ENCODE measurements around the gene STIM1. TPM values are rescaled to one million over a fixed set of nuclear protein-coding genes. Genes with fewer than 3 reads are reported as not detected.

The STIM1 gene
- total RNA-seq, 2 experiments from 2014 or later: 98.8 to 101 TPM

DNA sequence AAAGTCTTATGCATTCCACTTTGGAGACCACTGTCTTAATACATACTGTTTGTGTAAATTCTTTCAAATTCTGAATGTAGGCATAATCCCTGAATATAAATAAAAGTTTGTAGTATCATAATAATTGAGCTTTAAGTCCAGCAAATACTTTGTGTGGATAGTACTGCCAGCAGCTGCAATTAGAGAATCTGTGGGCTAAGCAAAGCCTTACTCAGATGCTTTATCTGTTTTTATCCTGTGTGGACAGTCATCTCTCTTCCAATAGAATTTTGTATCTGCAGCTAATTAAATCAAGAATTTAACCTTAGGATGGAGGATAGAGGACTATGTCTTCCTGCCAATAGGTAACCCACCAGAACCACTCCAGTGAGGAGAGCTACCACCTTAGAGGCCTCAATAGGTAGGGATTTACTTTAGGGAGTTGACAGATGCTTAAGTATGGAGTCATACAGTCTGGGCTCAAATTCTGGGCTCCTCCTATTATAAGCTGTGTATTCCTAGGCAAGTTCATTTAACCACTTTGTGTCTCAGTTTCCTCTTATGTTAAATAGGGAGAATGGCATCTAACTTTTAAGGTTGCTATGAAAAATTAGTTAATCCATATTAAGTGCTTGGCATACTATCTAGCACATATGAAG is 71.1 kb downstream of the STIM1 start:
- Mint-ChIP-seq H3K9me3 (no peaks in the 10 kb centered on the region), H3K27ac (no peak overlapping the region), H3K4me1 (peaks cover 21% of the 10 kb centered on the region), H3K4me3 (no peak overlapping the region), H3K27me3 (no peaks in the 10 kb centered on the region), H3K36me3 (peaks cover 25% of the 10 kb centered on the region)
- DNase-seq: no peak
- no peak for ATAC-seq (ENCODE audit: low read depth)
- POLR2A ChIA-PET: no interaction called here

DNA sequence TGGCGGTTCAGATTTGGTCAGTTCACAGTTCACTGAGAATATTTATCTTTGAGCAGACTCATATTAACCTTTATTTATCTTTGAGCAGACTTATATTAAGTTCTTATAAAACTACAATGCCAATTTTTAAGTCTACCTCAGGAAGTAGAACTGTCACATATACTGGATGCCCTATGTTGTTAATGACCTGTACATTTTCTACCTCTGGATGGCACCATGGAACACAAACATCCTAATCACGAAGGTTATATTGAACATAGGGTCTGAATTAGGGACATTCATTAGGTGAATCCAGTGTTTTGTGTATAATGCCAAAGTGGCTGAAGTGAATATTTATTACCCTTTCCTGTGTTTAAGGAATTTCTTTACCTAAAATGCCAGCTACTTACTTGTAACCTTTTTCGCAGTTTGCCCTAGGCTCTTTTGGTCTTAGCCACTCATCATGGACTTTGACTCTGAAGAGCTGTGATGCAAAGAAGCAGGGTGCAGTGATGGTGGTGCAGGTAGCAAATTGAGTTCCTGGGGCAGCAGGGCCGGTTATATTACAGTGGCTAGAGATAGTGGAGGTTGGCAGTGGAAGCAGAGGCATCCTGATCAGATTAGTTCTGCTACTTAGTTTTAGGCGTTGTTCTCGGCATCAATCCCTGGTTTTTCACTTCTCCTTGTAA is 71.8 kb downstream of the STIM1 start:
- Mint-ChIP-seq H3K4me1 (peaks cover 19% of the 10 kb centered on the region), H3K36me3 (peaks cover 23% of the 10 kb centered on the region)
- POLR2A ChIA-PET: interaction anchor here (0.8 kb wide), 1 partner anchor 145 kb away, joined by 3 read pairs; no protein-coding TSS in a partner anchor

GRCh38 chr11:3929232-3929631 is 73.8 kb downstream of the STIM1 start:
- H3K4me1 Mint-ChIP-seq: peaks cover 22% of the 10 kb centered on the region
- POLR2A ChIA-PET: interaction anchor here (1.3 kb wide), 1 partner anchor 18 kb away, joined by 4 read pairs; no protein-coding TSS in a partner anchor
- no peak for ATAC-seq (ENCODE audit: low read depth)

More for the DNA sequence above, 71.8 kb downstream of the STIM1 start:
- no peaks in the 10 kb centered on the region for H3K9me3 Mint-ChIP-seq
- DNase-seq (no peak), ATAC-seq (ENCODE audit: low read depth) (no peak)
- H3K27me3 Mint-ChIP-seq: no peaks in the 10 kb centered on the region
- H3K4me3 Mint-ChIP-seq: no peak overlapping the region
- H3K27ac Mint-ChIP-seq: no peak overlapping the region

DNA sequence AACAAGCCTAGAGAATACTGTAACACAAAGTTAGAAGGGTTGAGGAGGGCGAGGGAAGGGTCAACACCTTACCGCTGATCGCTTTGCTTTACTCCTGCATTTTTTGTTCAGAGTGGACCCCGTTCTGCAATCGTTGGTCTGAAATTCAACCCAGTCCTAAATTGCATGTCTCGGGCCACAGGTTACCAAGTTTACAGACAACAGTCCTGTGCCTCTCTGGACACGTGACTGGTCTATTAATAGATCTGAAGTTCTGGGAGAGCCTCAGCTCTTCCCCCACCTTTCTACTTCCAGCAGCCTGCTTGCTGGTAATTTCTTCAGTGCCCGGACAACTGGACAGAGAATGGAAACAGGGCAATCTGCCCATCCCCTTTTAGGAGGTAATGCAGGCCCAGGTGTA is 74.2 kb downstream of the STIM1 start:
- no peak for DNase-seq
- Mint-ChIP-seq H3K27ac (no peak overlapping the region), H3K36me3 (peaks cover 26% of the 10 kb centered on the region), H3K4me1 (peaks cover 26% of the 10 kb centered on the region), H3K9me3 (no peaks in the 10 kb centered on the region), H3K4me3 (no peak overlapping the region), H3K27me3 (no peaks in the 10 kb centered on the region)
- ATAC-seq (ENCODE audit: low read depth): no peak
- POLR2A ChIA-PET: interaction anchor here (0.9 to 1.3 kb wide), 2 partner anchors 19 to 75 kb away, joined by 3 to 4 read pairs; no protein-coding TSS in a partner anchor

More at GRCh38 chr11:3929232-3929631, 73.8 kb downstream of the STIM1 start:
- H3K9me3 Mint-ChIP-seq: no peaks in the 10 kb centered on the region
- H3K4me3 Mint-ChIP-seq: no peak overlapping the region
- no peaks in the 10 kb centered on the region for H3K27me3 Mint-ChIP-seq
- H3K36me3 Mint-ChIP-seq: peaks cover 23% of the 10 kb centered on the region
- DNase-seq: no peak
- no peak overlapping the region for H3K27ac Mint-ChIP-seq

GRCh38 chr11:3932698-3933097 is 77.2 kb downstream of the STIM1 start:
- no peak overlapping the region for H3K27ac Mint-ChIP-seq
- no peaks in the 10 kb centered on the region for H3K27me3 Mint-ChIP-seq
- H3K36me3 Mint-ChIP-seq: peaks cover 49% of the 10 kb centered on the region
- ATAC-seq (ENCODE audit: low read depth) (no peak), DNase-seq (no peak)
- peaks cover 41% of the 10 kb centered on the region for H3K4me1 Mint-ChIP-seq
- POLR2A ChIA-PET: no interaction called here
- no peaks in the 10 kb centered on the region for H3K9me3 Mint-ChIP-seq
- H3K4me3 Mint-ChIP-seq: no peak overlapping the region

GRCh38 chr11:3933165-3933628 is 77.7 kb downstream of the STIM1 start:
- POLR2A ChIA-PET: no interaction called here
- no peaks in the 10 kb centered on the region for H3K27me3 Mint-ChIP-seq
- no peaks in the 10 kb centered on the region for H3K9me3 Mint-ChIP-seq
- H3K36me3 Mint-ChIP-seq: peaks cover 49% of the 10 kb centered on the region
- H3K4me1 Mint-ChIP-seq: peaks cover 42% of the 10 kb centered on the region
- DNase-seq (no peak), ATAC-seq (ENCODE audit: low read depth) (no peak)
- H3K4me3 Mint-ChIP-seq: no peak overlapping the region
- no peak overlapping the region for H3K27ac Mint-ChIP-seq

GRCh38 chr11:3934658-3935057 is 79.2 kb downstream of the STIM1 start:
- peak overlapping the region; percentile 43 for H3K27ac Mint-ChIP-seq
- H3K27me3 Mint-ChIP-seq: no peaks in the 10 kb centered on the region
- peaks cover 44% of the 10 kb centered on the region for H3K4me1 Mint-ChIP-seq
- ATAC-seq (ENCODE audit: low read depth): no peak
- H3K9me3 Mint-ChIP-seq: no peaks in the 10 kb centered on the region
- DNase-seq: no peak
- POLR2A ChIA-PET: interaction anchor here (1.0 kb wide), 1 partner anchor 77 kb away, joined by 3 read pairs; no protein-coding TSS in a partner anchor
- peaks cover 47% of the 10 kb centered on the region for H3K36me3 Mint-ChIP-seq
- no peak overlapping the region for H3K4me3 Mint-ChIP-seq

DNA sequence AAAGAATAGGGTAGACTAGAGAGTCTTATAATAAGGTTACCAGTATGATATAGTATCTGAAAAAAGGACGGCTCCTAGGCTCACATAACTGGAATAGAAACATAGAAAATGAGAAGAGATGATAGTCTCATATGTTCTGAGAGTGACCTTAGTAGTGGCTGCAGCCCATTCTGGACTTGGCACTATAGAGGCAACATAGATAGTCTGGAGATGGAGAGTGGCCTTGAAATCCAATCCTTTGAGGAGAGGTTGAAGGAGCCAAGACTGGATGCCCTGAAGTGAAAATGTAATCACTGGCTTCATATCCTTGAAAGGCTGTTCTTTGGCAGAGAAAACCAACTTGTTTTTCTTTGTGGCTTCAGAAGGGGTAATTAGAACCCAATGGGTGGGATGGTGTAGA is 81.1 kb downstream of the STIM1 start:
- POLR2A ChIA-PET: no interaction called here
- peaks cover 47% of the 10 kb centered on the region for H3K36me3 Mint-ChIP-seq
- no peaks in the 10 kb centered on the region for H3K9me3 Mint-ChIP-seq
- no peak overlapping the region for H3K27ac Mint-ChIP-seq
- no peaks in the 10 kb centered on the region for H3K27me3 Mint-ChIP-seq
- peaks cover 49% of the 10 kb centered on the region for H3K4me1 Mint-ChIP-seq
- no peak overlapping the region for H3K4me3 Mint-ChIP-seq
- ATAC-seq (ENCODE audit: low read depth) (no peak), DNase-seq (no peak)

GRCh38 chr11:3939211-3939610 is 83.7 kb downstream of the STIM1 start:
- ATAC-seq (ENCODE audit: low read depth) (no peak), DNase-seq (no peak)
- H3K4me3 Mint-ChIP-seq: no peak overlapping the region
- H3K27ac Mint-ChIP-seq: no peak overlapping the region
- POLR2A ChIA-PET: interaction anchor here (1.8 kb wide), 1 partner anchor 99 kb away, joined by 4 read pairs; the partner anchor contains the start of gene RHOG
- no peaks in the 10 kb centered on the region for H3K27me3 Mint-ChIP-seq
- H3K4me1 Mint-ChIP-seq: peaks cover 71% of the 10 kb centered on the region
- peaks cover 44% of the 10 kb centered on the region for H3K36me3 Mint-ChIP-seq
- no peaks in the 10 kb centered on the region for H3K9me3 Mint-ChIP-seq

GRCh38 chr11:3939651-3940190 is 84.3 kb downstream of the STIM1 start:
- no peak overlapping the region for H3K27ac Mint-ChIP-seq
- H3K4me3 Mint-ChIP-seq: no peak overlapping the region
- no peaks in the 10 kb centered on the region for H3K27me3 Mint-ChIP-seq
- peaks cover 72% of the 10 kb centered on the region for H3K4me1 Mint-ChIP-seq
- ATAC-seq (ENCODE audit: low read depth) (no peak), DNase-seq (no peak)
- POLR2A ChIA-PET: interaction anchor here (1.8 kb wide), 1 partner anchor 99 kb away, joined by 4 read pairs; the partner anchor contains the start of gene RHOG
- H3K36me3 Mint-ChIP-seq: peaks cover 45% of the 10 kb centered on the region
- no peaks in the 10 kb centered on the region for H3K9me3 Mint-ChIP-seq

DNA sequence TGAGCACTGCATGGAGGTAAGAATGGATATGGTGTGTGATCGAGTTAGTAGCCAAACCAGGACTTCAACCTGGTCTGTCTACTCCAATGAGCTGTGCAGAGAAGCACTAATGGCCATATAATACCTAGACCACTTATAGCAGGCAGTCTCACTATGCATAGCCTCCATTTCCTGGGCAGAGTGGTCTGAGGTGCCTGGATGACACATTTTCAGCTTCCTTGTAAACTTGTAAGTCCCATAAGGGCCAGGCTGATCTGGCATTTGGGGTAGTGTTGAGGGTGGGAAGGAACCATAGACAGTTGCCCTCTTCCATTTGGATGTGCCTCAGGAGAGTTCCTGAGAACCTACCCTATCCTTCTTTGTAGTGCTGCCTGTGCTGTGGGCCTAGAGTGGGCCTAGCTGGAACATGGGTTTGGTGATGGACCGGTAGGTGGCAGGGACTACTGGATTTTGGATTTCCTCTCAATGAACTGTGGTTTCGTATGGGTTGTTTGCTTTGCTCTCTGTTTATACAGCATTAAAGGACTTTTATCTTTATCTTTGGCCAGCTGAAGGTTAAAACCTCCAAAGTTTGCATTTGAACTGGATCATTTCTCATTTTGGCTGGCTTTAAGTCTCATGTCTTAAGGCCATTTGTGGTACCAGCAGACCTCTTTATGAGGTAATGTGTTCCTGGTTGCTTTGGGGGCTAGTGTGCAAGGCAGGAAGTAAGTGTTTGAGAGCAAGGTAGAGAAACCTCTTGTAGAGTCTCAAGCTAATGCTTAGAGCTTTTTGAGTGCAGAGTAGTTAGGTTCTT is 86.9 kb downstream of the STIM1 start:
- POLR2A ChIA-PET: interaction anchor here (0.5 to 3.7 kb wide), 13 partner anchors 9 to 124 kb away, joined by 3 to 36 read pairs (median 4); partner anchors contain the start of genes RHOG and STIM1
- H3K27ac Mint-ChIP-seq: peak overlapping the region; percentile 90
- peak; percentile 43 for DNase-seq
- peak overlapping the region; percentile 63 for H3K4me3 Mint-ChIP-seq
- H3K27me3 Mint-ChIP-seq: no peaks in the 10 kb centered on the region
- H3K36me3 Mint-ChIP-seq: peaks cover 40% of the 10 kb centered on the region
- H3K4me1 Mint-ChIP-seq: peaks cover 74% of the 10 kb centered on the region
- peaks cover 2% of the 10 kb centered on the region for H3K9me3 Mint-ChIP-seq
- ATAC-seq (ENCODE audit: low read depth): peak; percentile 70

- Mint-ChIP-seq H3K27ac (peak overlapping the region; percentile 90), H3K36me3 (peaks cover 39% of the 10 kb centered on the region), H3K27me3 (no peaks in the 10 kb centered on the region), H3K4me3 (peak overlapping the region; percentile 63), H3K4me1 (peaks cover 76% of the 10 kb centered on the region), H3K9me3 (peaks cover 2% of the 10 kb centered on the region)
- DNase-seq (no peak), ATAC-seq (ENCODE audit: low read depth) (peak; percentile 12)
- POLR2A ChIA-PET: interaction anchor here (0.9 to 3.7 kb wide), 9 partner anchors 12 to 102 kb away, joined by 3 to 36 read pairs (median 4); partner anchors contain the start of genes RHOG and STIM1
Observed at GRCh38 chr11:3942956-3943497, 87.6 kb downstream of the STIM1 start.
